GM12801 (cell line): ENCODE results near the gene TRIP13.

Experiments used
- CTCF ChIP-seq: IDR thresholded peaks from one replicate; pipeline ENCODE4 v1.5.1; 2011; ENCODE audit warnings: control low read depth; ENCODE audit not compliant: insufficient read length; ENCODE audit errors: extremely low read depth

TRIP13 gene

GRCh38 chr5:965604-966344 is 73.1 kb downstream of the TRIP13 start:
- no peak for TF ChIP-seq CTCF

GRCh38 chr5:966345-966710 is 73.6 kb downstream of the TRIP13 start:
- TF ChIP-seq CTCF = no peak

- TF ChIP-seq CTCF = no peak
Observed at GRCh38 chr5:966941-967340, 74.3 kb downstream of the TRIP13 start.
